Hematopoietic multipotent progenitor cell (in vitro differentiated cells): ENCODE measurements around the gene TMEM119. TPM values are rescaled to one million over a fixed set of nuclear protein-coding genes. Genes with fewer than 3 reads are reported as not detected.
"Not testable (repeated sequence)": the region's sequence is repeated elsewhere in the genome, so short reads cannot be mapped to it uniquely, and the experiment has no call there.

Source experiments
- DNase-seq, 3 donors: peaks; one replicate each; pipeline ENCODE4 v3.0.0-alpha.2; 2011 to 2015; ENCODE audit warnings: low read depth in 2 of 3, low spot score in 2 of 3
- total RNA-seq: library from RNA; depleted of rRNA; stranded (reverse); fragments of >200 nt; gene quantifications from one replicate; pipeline ENCODE4 v1.2.3, GENCODE V29; 2012

The TMEM119 gene
- total RNA-seq, 1 donor, result under 0.01 TPM

GRCh38 chr12:108570743-108571608, 26.9 kb downstream of the TMEM119 start:
- peak in 2 of 3 donors; percentile 33 to 77 for DNase-seq

GRCh38 chr12:108568338-108569154, 29.3 kb downstream of the TMEM119 start:
- DNase-seq, result peak in 1 of 3 donors; percentile 52

DNA sequence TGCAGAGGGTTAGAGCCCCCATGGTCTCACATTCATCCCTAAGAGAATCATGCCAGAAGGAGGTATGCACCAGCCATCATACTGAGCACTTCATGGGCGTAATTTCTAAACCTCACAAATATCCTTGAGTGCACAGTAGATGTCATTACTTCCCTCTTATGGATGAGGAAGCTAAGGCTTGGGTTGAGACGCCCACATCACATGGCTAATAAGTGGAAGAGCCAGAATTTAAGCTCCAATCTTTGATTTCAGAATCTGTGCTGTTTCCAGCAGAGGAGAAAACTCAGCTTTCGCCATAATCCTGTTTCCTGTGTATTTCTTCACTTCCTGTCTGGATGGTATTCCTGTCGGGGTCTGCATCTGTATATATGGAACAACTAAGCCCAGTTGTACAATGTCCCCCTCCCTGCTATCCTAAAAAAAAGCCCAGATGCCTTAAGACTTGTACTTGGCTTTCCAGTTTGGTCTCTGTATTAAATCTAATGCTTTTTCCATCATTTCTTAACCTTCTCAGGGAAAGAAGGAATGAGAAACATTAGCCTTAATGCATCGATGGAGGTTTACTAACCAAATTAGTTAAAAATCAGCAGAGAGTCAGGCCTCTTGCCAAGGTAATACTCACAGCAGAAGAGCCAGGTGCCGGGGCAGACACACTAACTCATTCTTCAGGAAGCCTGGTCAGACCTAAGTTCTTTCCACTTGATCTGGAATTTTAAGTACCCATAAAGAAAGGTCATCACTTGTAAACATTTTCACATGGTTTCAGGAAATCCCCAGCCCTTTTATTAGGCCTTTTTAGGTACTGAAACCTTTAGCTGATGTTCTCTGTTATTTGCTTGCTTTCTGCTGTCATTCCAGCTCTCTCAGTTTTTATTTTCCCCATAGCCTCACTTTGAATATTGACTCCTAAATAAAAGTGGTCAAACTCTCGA, 30.2 kb downstream of the TMEM119 start:
- DNase-seq, result no peak

GRCh38 chr12:108566452-108566851, 31.4 kb downstream of the TMEM119 start:
- DNase-seq, result no peak

DNA sequence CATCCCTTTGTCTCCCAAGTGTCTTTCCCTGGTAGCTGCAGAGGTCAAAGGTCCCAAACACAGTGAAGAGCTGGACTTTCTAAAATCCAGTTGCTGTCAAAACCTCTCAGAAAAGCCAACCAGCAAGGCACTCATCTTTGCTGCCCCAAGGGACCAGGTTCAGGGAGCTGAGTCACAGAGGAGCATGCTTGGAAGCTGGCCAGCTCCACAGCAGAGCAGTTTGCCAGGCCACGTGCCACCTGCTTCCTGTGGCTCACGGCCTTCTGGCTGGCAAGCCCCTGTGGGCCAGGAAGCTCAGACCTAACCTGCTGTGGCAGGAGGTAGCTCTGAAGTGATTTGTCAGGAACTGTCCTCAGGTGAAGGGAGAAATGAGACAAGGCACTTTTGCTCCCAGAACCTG, 31.9 kb downstream of the TMEM119 start:
- peak in 2 of 3 donors; percentile 91 to 92 for DNase-seq

DNA sequence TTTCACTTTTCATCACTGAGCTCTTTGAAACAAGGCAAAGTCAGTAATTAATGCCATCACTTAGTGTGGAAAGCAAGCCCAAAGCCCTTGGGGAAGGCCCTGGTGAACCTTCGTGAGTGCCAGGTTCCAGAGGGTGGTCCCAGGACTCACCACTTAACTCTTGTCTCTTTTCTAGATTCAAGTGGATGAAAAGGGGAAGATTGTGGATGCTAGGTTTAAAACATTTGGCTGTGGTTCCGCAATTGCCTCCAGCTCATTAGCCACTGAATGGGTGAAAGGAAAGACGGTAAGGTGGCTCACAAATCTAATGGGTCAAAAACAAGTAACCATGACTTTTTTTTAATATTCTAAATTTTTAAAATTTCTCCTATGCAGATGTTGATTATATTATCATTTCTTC, 32.7 kb downstream of the TMEM119 start:
- DNase-seq, result peak in 1 of 3 donors; percentile 22

GRCh38 chr12:108564724-108565123, 33.2 kb downstream of the TMEM119 start:
- peak in 2 of 3 donors; percentile 82 to 94 for DNase-seq

DNA sequence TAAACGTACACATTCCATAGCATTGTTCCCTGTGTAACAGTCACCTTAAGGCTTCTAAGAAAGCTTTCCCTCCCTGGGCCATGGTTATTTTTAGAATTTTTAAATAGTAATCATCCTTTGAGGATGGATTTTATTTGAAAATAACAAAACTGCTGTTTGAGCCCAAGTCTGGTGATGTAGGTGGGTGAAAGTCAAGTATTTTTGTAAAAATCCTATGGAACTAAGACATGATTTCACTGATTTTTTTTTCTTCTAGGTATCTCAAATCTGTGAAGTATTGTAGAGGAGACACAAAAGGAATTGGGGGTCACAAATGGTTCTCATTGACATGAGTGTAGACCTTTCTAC, 34.1 kb downstream of the TMEM119 start:
- DNase-seq, result no peak

DNA sequence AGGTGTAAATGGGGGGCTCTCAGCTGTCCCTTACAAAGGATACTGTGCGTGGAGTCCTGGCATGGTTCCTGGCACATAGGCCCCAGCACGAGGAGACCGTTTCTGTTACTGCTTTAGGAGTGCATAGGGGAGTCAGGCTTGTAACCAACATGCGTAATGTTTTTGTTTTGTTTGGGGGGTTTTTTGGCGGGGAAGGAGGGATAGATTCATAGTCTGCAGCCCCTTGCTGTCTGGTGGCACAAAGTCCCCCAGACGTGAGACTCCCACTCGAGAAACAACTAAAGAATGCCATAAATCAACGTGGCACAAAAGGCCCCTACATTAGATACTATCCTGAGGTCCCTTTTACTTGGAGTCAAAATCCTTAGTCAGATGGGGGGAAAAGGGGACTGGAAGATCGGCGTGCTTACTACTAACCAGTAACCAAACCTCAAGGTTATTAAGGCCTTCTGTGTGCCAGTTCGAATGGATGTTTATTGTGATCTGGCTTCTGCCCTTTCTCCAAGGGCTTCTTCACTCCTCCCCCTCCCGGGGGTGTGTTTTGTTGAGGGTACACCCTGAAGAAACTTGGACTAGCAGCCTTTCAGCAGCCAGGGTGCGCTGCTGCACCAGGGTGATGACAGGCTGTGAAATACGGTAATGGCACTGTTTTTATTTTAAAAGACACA, 34.6 kb downstream of the TMEM119 start:
- DNase-seq, result peak; percentile 62 to 95 (median 89)

DNA sequence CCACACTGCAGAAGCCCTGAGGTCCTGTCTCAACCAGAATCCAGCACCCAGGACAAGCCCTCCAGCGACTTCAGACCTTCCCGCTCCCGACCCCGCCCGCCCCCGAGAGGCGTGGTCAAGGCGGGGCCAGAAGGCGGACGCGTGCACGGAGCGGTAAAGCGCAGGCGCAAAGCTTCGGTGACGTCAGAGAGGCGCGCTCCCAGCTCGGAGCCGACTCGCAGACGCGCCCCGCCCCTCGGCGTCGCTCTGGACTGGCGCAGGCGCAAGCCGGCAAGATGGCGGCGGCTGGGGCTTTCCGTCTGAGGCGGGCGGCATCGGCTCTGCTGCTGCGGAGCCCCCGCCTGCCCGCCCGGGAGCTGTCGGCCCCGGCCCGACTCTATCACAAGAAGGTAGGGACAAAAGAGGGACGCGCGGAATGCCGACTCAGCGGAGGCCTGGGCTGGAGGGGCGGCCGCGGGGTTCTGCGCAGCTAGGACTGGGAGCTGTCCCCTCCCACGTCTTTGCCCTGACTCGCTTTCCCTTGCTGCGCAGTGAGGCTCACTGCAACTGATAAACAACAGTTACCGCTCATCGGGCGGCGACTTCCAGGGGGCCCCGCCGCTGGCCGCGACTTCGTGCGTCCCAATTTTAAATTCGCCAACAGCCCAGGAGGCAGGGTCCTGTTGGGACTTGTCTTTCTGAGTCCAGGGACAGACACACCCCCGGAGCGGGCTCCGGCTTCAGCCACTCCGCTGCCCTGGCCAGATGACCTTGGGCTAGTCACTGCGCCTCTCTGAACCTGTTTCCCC, 35.3 kb downstream of the TMEM119 start, which contains the start of gene ISCU:
TSS of gene ISCU (plus strand) at position 249 of the 788 bp plus-strand sequence. CDS start at position 276, 27 bp downstream.
- DNase-seq, result peak; percentile 97 to 98 (median 98)

- peak in 1 of 3 donors; percentile 22 for DNase-seq
Measured at GRCh38 chr12:108561852-108562347, 36.0 kb downstream of the TMEM119 start.

- peak; percentile 80 to 94 (median 88) for DNase-seq
Measured at GRCh38 chr12:108560752-108561719, 36.8 kb downstream of the TMEM119 start, which contains the start of gene SART3. Gene SART3, minus strand, starts transcription at chr12:108561173. Its CDS starts 19 bp downstream, at chr12:108561154.

GRCh38 chr12:108560321-108560721, 37.6 kb downstream of the TMEM119 start:
- DNase-seq, result no peak

- no peak for DNase-seq
Measured at GRCh38 chr12:108559748-108560147, 38.1 kb downstream of the TMEM119 start.

DNA sequence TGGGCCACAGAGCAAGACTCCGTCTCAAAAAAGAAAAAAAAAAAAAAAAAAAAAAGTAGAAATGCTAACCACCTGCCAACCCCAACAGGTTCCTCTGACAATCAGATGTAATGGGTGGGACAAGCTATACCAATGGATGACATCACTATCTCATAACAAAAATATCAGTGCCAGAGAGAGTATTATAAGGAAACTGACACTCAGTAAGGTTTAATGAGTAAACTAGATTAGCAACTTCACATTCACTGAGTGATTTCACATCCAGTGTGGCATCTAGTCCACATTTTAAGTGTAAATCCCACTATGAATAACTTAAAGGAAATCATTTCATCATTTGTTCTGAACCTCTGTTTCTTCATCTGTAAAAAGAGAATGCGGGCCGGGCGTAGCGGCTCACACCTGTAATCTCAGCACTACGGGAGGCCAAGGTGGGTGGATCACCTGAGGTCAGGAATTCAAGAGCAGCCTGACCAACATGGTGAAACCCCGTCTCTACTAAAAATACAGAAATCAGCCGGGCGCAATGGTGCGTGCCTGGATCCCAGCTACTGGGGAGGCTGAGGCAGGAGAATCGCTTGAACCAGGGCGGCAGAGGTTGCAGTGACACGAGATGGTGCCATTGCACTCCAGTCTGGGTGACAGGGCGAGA, 38.8 kb downstream of the TMEM119 start:
- no peak for DNase-seq

GRCh38 chr12:108555383-108555782, 42.5 kb downstream of the TMEM119 start:
- not testable (repeated sequence) for DNase-seq

- DNase-seq, result no peak
Measured at GRCh38 chr12:108553799-108554198, 44.1 kb downstream of the TMEM119 start.
